NCI-H1092 (cell line): ENCODE measurements around the gene ZNF618.

Experiments used
- DNase-seq: peaks from one replicate; lab custom pipeline; 2025; lab: John Stamatoyannopoulos, UW

ZNF618 gene

GRCh38 chr9:113882636-113883164 lies 6.6 kb downstream of the ZNF618 start:
- no peak for DNase-seq

DNA sequence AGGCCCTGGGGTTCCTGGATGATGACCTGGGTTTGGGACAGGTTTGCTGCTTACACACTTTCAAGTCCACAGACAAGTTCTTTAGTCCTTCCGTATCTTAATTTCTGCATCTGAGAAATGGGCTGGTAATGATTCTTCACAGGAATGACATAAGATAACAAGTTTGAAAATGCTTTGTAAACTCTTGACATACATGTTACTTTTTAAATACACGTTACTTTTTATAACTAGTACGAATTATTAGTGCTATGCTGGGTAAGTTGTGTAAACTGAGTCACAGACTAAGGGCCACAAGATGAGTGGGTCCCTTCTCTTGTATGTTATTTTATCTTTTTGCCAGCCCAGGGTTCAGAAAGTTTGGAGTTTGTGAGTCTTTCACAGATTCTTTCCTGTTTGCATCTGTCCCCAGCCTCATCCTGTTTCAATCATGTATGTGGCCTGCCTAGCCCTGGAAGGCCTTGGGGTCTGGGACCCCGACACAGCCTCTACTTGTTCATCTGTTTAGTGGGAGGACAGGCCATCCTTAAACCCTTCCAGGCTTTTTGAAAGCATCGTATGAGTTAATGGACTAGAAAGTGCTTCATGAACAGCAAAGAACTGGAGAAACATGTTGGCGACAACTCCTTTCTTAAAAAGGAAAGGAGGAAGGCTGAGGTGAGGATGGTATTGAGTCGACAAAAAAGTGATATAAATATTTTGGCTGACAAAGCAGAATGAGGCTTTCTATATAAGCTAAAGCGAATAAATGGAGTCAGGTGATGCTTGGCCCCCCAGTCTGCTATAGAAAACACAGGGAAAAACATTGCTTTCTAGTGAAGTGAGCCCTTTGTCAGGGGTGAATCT lies 9.3 kb downstream of the ZNF618 start:
- DNase-seq = no peak

- DNase-seq = no peak
These were observed 9.9 kb downstream of the ZNF618 start for GRCh38 chr9:113886026-113886369.

- no peak for DNase-seq
These were observed 10.4 kb downstream of the ZNF618 start for GRCh38 chr9:113886466-113886865.

- no peak for DNase-seq
These were observed 10.8 kb downstream of the ZNF618 start for GRCh38 chr9:113886933-113887332.

- no peak for DNase-seq
These were observed 11.3 kb downstream of the ZNF618 start for GRCh38 chr9:113887436-113887835.

GRCh38 chr9:113888336-113888735 lies 12.2 kb downstream of the ZNF618 start:
- no peak for DNase-seq

DNA sequence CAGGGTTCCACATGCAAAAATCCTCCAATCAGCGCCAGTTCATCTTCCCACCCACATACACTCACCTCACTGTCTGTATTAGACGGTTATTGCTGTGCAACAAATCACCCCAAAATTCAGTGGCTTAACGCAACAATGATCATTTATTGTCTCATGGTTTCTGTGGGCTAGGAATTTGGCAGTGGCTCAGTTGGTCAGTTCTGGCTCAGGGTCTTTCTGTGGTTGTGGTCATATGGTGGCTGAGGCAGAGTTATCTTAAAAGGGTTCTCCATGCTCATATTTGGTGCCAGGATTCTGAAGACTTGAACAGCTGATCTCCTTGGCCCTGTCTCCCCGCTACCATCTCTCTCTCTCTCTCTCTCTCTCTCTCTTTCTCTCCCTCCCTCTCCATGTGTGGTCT lies 12.9 kb downstream of the ZNF618 start:
- no peak for DNase-seq

DNA sequence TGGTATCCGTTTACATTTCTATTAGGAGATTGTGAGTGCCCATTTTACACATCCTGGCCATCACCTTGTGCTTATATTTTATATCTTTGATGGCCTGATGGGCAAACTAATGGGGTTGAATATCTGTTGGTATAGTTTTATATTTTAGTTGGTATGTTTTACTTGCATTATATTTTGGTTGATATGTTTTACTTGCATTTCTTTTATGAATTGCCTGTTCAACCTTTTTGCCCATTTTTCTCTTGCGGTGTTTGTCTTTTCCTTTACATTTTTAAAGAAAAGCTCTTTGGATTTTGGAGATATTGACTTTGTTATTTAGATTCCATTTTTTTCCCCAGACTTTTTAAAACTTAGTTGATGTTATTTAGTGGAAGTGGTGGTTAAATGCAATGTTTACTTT lies 14.6 kb downstream of the ZNF618 start:
- no peak for DNase-seq

- no peak for DNase-seq
These were observed 16.9 kb downstream of the ZNF618 start for GRCh38 chr9:113892861-113893491.

GRCh38 chr9:113894166-113894565 lies 18.1 kb downstream of the ZNF618 start:
- DNase-seq = no peak

- no peak for DNase-seq
These were observed 19.4 kb downstream of the ZNF618 start for GRCh38 chr9:113895526-113895925.

DNA sequence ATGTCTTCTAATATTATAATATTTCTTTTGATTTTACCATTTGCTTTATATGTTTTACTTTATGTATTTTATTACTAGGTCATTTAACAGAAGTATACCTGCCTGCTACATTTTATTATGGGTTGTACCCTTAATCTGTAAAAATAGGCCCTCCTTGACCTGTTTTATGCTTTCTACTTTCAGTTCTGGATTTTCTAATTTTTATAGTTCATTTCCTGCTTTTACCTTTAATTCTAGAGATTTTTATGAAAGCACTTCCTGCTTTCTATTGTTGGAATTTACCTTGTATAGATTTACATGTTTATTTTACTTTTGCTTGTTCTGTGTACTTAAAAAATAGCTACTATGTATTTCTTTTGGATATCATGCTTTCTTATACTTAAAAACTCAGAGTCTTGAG lies 20.6 kb downstream of the ZNF618 start:
- DNase-seq = no peak

- DNase-seq = no peak
These were observed 22.0 kb downstream of the ZNF618 start for GRCh38 chr9:113898151-113898550.

DNA sequence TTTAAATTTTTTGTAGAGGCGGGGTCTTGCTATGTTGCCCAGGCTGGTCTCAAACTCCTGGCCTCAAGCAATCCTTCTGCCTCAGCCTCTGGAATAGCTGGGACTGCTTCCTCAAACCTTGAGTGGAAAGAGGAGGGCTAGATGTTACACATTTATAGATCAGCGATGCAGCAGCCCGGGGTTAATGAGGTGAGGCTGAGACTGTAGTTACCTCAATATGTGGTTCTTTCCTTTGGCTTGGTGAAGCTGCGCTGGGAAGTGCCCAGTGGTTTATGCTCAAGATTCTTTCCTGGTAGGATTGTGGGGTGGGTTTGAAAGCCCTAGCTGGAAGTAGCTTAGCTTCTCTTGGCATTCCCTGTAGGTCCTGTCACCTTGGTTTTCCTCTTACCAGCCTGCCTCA lies 22.5 kb downstream of the ZNF618 start:
- DNase-seq = no peak

GRCh38 chr9:113899205-113899604 lies 23.1 kb downstream of the ZNF618 start:
- no peak for DNase-seq

- DNase-seq = no peak
These were observed 25.1 kb downstream of the ZNF618 start for GRCh38 chr9:113901221-113901688.

DNA sequence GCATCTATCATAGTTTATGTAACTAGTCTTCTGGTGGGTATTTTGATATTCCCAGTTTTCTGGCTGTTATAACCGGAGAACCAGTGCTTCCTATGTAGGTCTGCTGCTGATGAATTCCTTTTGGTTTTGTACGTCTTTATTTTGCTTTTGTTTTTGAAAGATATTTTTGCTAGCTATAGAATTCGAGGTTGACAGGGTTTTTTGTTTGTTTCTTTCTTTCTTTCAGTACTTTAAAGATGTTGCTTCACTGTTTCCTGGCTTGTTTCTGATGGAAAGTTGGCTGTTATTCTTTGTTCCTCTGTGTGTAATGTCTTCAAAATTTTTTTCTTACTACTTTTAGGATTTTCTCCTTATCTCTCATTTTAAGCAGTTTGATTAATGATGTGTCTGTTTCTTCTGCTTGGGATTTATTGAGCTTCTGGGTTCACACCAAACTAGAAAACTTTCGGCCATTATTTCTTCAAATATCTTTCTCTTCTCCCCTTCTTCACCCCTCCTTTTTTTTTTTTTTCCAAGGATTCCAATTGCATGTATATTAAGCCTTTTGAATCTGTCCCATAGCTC lies 27.5 kb downstream of the ZNF618 start:
- DNase-seq = no peak

GRCh38 chr9:113906411-113907110 lies 30.5 kb downstream of the ZNF618 start:
- no peak for DNase-seq

GRCh38 chr9:113907282-113907681 lies 31.2 kb downstream of the ZNF618 start:
- DNase-seq = no peak

DNA sequence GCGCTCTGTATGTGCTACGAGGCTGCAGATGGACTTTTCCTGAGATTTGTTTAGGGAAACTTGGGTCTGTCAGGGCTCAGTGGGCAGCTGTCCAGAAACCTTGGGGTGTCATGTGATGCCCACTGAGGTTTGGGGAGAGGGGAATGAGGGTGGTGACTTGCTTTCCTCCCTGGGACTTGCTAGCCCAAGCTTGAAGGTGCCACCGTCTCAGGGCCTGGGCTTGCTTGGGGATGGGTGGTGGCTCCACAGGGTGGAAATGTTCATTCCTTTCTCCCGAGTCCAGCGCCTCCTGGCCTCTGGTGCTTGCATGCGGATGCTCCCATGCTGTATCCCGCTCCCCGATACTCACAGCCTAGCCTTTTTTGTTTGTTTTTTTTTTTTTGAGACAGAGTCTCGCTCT lies 33.3 kb downstream of the ZNF618 start:
- no peak for DNase-seq

DNA sequence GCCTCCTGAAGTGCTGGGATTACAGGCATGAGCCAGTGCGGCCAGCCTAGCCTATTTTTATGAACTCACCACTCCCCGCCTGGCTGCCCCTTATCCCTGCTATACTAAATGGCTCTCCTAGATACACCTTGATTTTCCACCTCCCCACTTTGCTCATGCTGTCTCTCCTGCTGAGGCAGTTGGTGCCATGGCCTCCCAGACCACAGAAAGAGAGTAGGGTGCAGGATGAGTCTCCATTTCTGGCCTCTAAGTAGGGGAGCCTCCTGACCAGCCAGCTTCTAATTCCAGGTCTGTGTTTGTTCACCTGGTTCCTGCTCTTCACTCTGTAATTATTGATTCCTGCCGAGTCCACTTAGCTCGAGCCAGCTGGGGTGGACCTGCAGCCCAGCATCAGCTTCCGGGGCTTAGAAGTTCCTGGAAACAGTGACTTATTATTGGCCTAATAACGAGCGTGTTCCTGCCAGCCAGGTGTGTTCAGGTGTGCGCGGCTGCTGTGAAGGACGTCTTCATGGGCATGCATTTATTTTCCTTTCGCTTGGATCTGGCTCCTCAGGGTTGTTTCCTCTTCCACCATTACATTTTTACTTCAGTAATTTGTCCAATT lies 34.0 kb downstream of the ZNF618 start:
- peak; percentile 41 for DNase-seq
